HepG2 (cell line): Measurements from ENCODE around the gene JAG1. TPM values are rescaled to one million over a fixed set of nuclear protein-coding genes. Genes with fewer than 3 reads are reported as not detected.
A peak's percentile ranks its signal among the peaks of the same experiment; 100 is the strongest.

Experiments used
- ISL2 ChIP-seq: sonication (generic); formaldehyde crosslinking; IDR thresholded peaks from 2 replicates; pipeline ENCODE4 v1.5.0; 2020; ENCODE audit warnings: missing genetic modification reagents
- NCOR1 ChIP-seq: fragments of 200-600 bp; sonication (generic); IDR thresholded peaks from 2 replicates; pipeline ENCODE4 v1.7.0; 2017; ENCODE audit warnings: antibody characterized with exemption, low read length, borderline replicate concordance
- PBX2 ChIP-seq: IDR thresholded peaks from 2 replicates; pipeline ENCODE4 v1.6.1; 2016; ENCODE audit warnings: control low read depth
- PLRG1 ChIP-seq: fragments of 450-650 bp; conservative IDR thresholded peaks from 2 replicates; pipeline ENCODE4 v1.6.1; 2016
- PRMT3 ChIP-seq: sonication (generic); formaldehyde crosslinking; IDR thresholded peaks from 2 replicates; pipeline ENCODE4 v1.8.1; 2022; ENCODE audit warnings: low read depth, mild to moderate bottlenecking, moderate library complexity, missing genetic modification reagents, borderline replicate concordance
- RARA ChIP-seq: IDR thresholded peaks from 2 replicates; pipeline ENCODE4 v1.6.1; 2016; ENCODE audit warnings: missing genetic modification reagents, missing compliant biosample characterization
- SMYD3 ChIP-seq: sonication (generic); formaldehyde crosslinking; IDR thresholded peaks from 2 replicates; pipeline ENCODE4 v1.8.1; 2023; ENCODE audit warnings: mild to moderate bottlenecking, missing genetic modification reagents
- ZFP36L2 ChIP-seq: sonication (generic); formaldehyde crosslinking; IDR thresholded peaks from 2 replicates; pipeline ENCODE4 v1.4.0; 2020; ENCODE audit warnings: missing genetic modification reagents
- ZKSCAN1 ChIP-seq: fragments of 150-350 bp; IDR thresholded peaks from 2 replicates; pipeline ENCODE4 v1.6.1; 2014; ENCODE audit warnings: low read length
- ZNF564 ChIP-seq: sonication (generic); formaldehyde crosslinking; IDR thresholded peaks from 2 replicates; pipeline ENCODE4 v1.8.1; 2023; ENCODE audit warnings: mild to moderate bottlenecking, missing genetic modification reagents
- ZNF576 ChIP-seq: sonication (generic); formaldehyde crosslinking; IDR thresholded peaks from 2 replicates; pipeline ENCODE4 v1.4.0; 2020; ENCODE audit warnings: mild to moderate bottlenecking, missing genetic modification reagents
- ZNF639 ChIP-seq: conservative IDR thresholded peaks from 2 replicates; pipeline ENCODE4 v1.6.1; 2018; ENCODE audit warnings: missing genetic modification reagents
- polyA plus RNA-seq, 8 experiments: library from polyadenylated mRNA; depleted of rRNA in 3 of 8; stranded (reverse) in 7 of 8; unstranded in 1 of 8; fragments of >200 nt; fragmentation: Illumina TruSeq in 4 of 8; extraction: Trizol in 4 of 8; gene quantifications; 2 replicates each; pipeline versions ENCODE4 v1.2.1 to v1.2.3, GENCODE V29; 2011 to 2016; ENCODE audit warnings: low read depth in 4 of 8, missing spikeins in 1 of 8, mixed read lengths in 1 of 8; ENCODE audit not compliant: insufficient read depth in 1 of 8
- total RNA-seq, 5 experiments: library from RNA; depleted of rRNA; stranded (reverse); fragments of >200 nt; fragmentation: Illumina TruSeq; extraction: Trizol; gene quantifications; 2 replicates each; pipeline ENCODE4 v1.2.3, GENCODE V29; 2016; ENCODE audit warnings: low read depth in 1 of 5
- TF ChIP-seq, protein P1 (sequence below): sonication (generic); formaldehyde crosslinking; IDR thresholded peaks from 2 replicates; pipeline ENCODE4 v1.8.0; 2022; ENCODE audit warnings: mild to moderate bottlenecking, missing genetic modification reagents, moderate library complexity
- TF ChIP-seq, protein P2 (sequence below): sonication (generic); formaldehyde crosslinking; IDR thresholded peaks from 2 replicates; pipeline ENCODE4 v1.4.0; 2020; ENCODE audit warnings: missing genetic modification reagents

JAG1 gene
- total and polyA plus RNA-seq, 2 of the 13 experiments (the other 11 are each of a cell fraction or from before 2014, with no cell fraction given) = 47.1 to 56.3 TPM

GRCh38 chr20:10603971-10604864 is 69.6 kb downstream of the JAG1 start (continued):
- TF ChIP-seq SMYD3 (CRISPR knock-in tag) = peak; percentile 89; the same call in 1 of the 2 replicates
- peak; percentile 44; the same call in 1 of the 2 replicates for TF ChIP-seq ZFP36L2 (CRISPR knock-in tag)
- no peak for TF ChIP-seq PLRG1
- TF ChIP-seq ISL2 (CRISPR knock-in tag) = peak; percentile 87
- 0 out of 2 replicates have a peak, but pooled peaks have one; percentile 42 for TF ChIP-seq ZKSCAN1
- no peak for TF ChIP-seq PRMT3 (CRISPR knock-in tag)
- TF ChIP-seq, protein P1, sequence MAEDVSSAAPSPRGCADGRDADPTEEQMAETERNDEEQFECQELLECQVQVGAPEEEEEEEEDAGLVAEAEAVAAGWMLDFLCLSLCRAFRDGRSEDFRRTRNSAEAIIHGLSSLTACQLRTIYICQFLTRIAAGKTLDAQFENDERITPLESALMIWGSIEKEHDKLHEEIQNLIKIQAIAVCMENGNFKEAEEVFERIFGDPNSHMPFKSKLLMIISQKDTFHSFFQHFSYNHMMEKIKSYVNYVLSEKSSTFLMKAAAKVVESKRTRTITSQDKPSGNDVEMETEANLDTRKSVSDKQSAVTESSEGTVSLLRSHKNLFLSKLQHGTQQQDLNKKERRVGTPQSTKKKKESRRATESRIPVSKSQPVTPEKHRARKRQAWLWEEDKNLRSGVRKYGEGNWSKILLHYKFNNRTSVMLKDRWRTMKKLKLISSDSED (CRISPR knock-in tag) = no peak
- TF ChIP-seq PBX2 (CRISPR knock-in tag) = peak; percentile 55
- TF ChIP-seq NCOR1 = peak; percentile 90; the same call in 1 of the 2 replicates
- TF ChIP-seq ZNF576 (CRISPR knock-in tag) = no peak
- TF ChIP-seq ZNF564 (CRISPR knock-in tag) = peak; percentile 90; the same call in 1 of the 2 replicates
- TF ChIP-seq, protein P2, sequence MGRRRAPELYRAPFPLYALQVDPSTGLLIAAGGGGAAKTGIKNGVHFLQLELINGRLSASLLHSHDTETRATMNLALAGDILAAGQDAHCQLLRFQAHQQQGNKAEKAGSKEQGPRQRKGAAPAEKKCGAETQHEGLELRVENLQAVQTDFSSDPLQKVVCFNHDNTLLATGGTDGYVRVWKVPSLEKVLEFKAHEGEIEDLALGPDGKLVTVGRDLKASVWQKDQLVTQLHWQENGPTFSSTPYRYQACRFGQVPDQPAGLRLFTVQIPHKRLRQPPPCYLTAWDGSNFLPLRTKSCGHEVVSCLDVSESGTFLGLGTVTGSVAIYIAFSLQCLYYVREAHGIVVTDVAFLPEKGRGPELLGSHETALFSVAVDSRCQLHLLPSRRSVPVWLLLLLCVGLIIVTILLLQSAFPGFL = no peak
- peak; percentile 88 for TF ChIP-seq RARA
- no peak for TF ChIP-seq ZNF639 (CRISPR knock-in tag)
